ENCODE measurements around the gene SOX8. TPM values are rescaled to one million over a fixed set of nuclear protein-coding genes. Genes with fewer than 3 reads are reported as not detected.

SOX8 gene
- total RNA-seq, 1 experiment from 2014 or later, result 5.2 TPM

GRCh38 chr16:946048-946395 lies 35.5 kb upstream of the SOX8 start:
- H2AFZ ChIP-seq (ENCODE audit: low read depth, low read length, poor library complexity, severe bottlenecking), result no peak overlapping the region
- DNase-seq (ENCODE audit: low read depth, low spot score) (no peak), ATAC-seq (no peak)
- H3K9ac ChIP-seq (ENCODE audit: low read length), result no peak overlapping the region
- no peak for TF ChIP-seq ZNF274 (IDR thresholded peaks at IDR 0.05; ENCODE audit: low read depth, low read length)
- TF ChIP-seq POLR2AphosphoS5 (IDR thresholded peaks at IDR 0.05; ENCODE audit: low read depth, low read length), result no peak
- no peak for TF ChIP-seq EGR1 (IDR thresholded peaks at IDR 0.05; ENCODE audit: low read depth)
- no peak for TF ChIP-seq TCF7L2 (IDR thresholded peaks at IDR 0.05; ENCODE audit: borderline replicate concordance, extremely low read depth, insufficient read depth, insufficient read length)
- TF ChIP-seq YY1 (IDR thresholded peaks at IDR 0.05; ENCODE audit: extremely low read depth, insufficient replicate concordance, low read depth, low read length), result no peak
- TF ChIP-seq SIN3A (IDR thresholded peaks at IDR 0.05; ENCODE audit: low read depth), result no peak
- no peak for TF ChIP-seq RAD21 (IDR thresholded peaks at IDR 0.05; ENCODE audit: low read depth)
- TF ChIP-seq, protein P1, sequence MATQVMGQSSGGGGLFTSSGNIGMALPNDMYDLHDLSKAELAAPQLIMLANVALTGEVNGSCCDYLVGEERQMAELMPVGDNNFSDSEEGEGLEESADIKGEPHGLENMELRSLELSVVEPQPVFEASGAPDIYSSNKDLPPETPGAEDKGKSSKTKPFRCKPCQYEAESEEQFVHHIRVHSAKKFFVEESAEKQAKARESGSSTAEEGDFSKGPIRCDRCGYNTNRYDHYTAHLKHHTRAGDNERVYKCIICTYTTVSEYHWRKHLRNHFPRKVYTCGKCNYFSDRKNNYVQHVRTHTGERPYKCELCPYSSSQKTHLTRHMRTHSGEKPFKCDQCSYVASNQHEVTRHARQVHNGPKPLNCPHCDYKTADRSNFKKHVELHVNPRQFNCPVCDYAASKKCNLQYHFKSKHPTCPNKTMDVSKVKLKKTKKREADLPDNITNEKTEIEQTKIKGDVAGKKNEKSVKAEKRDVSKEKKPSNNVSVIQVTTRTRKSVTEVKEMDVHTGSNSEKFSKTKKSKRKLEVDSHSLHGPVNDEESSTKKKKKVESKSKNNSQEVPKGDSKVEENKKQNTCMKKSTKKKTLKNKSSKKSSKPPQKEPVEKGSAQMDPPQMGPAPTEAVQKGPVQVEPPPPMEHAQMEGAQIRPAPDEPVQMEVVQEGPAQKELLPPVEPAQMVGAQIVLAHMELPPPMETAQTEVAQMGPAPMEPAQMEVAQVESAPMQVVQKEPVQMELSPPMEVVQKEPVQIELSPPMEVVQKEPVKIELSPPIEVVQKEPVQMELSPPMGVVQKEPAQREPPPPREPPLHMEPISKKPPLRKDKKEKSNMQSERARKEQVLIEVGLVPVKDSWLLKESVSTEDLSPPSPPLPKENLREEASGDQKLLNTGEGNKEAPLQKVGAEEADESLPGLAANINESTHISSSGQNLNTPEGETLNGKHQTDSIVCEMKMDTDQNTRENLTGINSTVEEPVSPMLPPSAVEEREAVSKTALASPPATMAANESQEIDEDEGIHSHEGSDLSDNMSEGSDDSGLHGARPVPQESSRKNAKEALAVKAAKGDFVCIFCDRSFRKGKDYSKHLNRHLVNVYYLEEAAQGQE (IDR thresholded peaks at IDR 0.05; ENCODE audit: low read depth), result no peak
- TF ChIP-seq EZH2 (IDR thresholded peaks at IDR 0.05), result no peak
- TF ChIP-seq JUND (IDR thresholded peaks at IDR 0.05), result no peak
- H3K36me3 ChIP-seq (ENCODE audit: control insufficient read depth in 1 of 2, insufficient read depth in 2 of 2, low read length in 2 of 2), result no peaks in the 10 kb centered on the region
- POLR2A ChIA-PET, result no interaction called here
- H3K4me3 ChIP-seq (replicated peaks in 1 of 2; ENCODE audit: low read depth in 1 of 2, low read length in 2 of 2), result no peak overlapping the region
- BruUV-seq (replicated peaks), result no TSS peak
- intact Hi-C loops (cut with micrococcal nuclease), result no loop called here
- CTCF ChIA-PET, result no interaction called here
- H3K9me3 ChIP-seq (ENCODE audit: control insufficient read depth in 1 of 2, insufficient read depth in 1 of 2, low read depth in 1 of 2, low read length in 2 of 2), result peaks cover 0 to 4% of the 10 kb centered on the region in 2 experiments; a peak in 2 of 4 replicates
- no peak overlapping the region for H3K4me2 ChIP-seq (ENCODE audit: low read length)
- RAD21 ChIA-PET (ENCODE audit: low non-redundant PET in 1 of 2, low total read pairs in 2 of 2, uncharacterized antibody in 2 of 2, unreplicated experiment in 2 of 2), result no interaction called here
- no peaks in the 10 kb centered on the region for H4K20me1 ChIP-seq (ENCODE audit: insufficient read depth)
- no peaks in the 10 kb centered on the region for H3K79me2 ChIP-seq (ENCODE audit: insufficient read depth, low read length)
- H3K4me1 ChIP-seq (ENCODE audit: control insufficient read depth in 1 of 2, insufficient read depth in 2 of 2, low read length in 2 of 2), result no peaks in the 10 kb centered on the region
- no peaks in the 10 kb centered on the region for H3K27me3 ChIP-seq (ENCODE audit: insufficient read depth, low read length)
- H3K9me2 ChIP-seq (ENCODE audit: insufficient read depth), result no peaks in the 10 kb centered on the region
- H3K27ac ChIP-seq (ENCODE audit: low read depth, low read length), result no peak overlapping the region
